Coronary artery (tissue), 2 donors: ENCODE measurements around the gene RNU6-1.
A peak's percentile ranks its signal among the peaks of the same experiment; 100 is the strongest.

ENCODE experiments used
- DNase-seq: peaks from one replicate; pipeline ENCODE4 v3.0.0-alpha.2; 2017; ENCODE audit warnings: low spot score
- H3K27ac ChIP-seq, 2 donors: fragments of 200-600 bp; sonication (generic); one replicate each; pipeline ENCODE4 v1.5.1; 2016 to 2019
- H3K4me3 ChIP-seq: fragments of 200-600 bp; sonication (generic); 2 replicates; pipeline ENCODE4 v1.5.1; 2016; ENCODE audit warnings: mild to moderate bottlenecking, moderate library complexity
- TF ChIP-seq, protein P1 (sequence below): fragments of 200-600 bp; sonication (generic); IDR thresholded peaks from one replicate; pipeline ENCODE4 v1.5.1; 2019; ENCODE audit warnings: antibody characterized with exemption

Gene RNU6-1

DNA sequence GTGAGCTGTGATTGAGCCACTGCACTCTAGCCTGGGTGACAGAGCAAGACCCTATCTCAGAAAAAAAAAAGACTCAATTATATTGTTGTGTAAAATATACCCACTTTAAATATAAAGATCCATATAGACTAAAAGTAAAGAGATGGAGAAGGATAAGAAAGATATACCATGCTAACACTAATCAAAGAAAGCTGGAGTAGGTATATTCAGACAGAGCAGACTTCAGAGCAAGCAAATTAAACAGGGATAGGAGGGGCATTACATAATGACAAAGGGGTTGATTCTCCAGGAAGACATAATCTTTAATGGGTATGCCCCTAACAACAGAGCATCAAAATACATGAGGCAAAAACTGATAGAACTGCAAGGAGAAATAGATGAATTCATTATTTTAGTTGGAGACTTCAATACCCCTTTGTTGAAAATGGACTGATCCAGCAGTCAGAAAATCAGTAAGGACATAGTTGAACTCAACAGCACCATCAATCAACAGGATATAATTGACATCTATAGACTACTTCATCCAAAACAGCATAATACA lies 31.1 kb upstream of the RNU6-1 start:
- H3K27ac ChIP-seq, result no peak overlapping the region
- DNase-seq, result no peak
- no peak overlapping the region for H3K4me3 ChIP-seq
- TF ChIP-seq, protein P1, sequence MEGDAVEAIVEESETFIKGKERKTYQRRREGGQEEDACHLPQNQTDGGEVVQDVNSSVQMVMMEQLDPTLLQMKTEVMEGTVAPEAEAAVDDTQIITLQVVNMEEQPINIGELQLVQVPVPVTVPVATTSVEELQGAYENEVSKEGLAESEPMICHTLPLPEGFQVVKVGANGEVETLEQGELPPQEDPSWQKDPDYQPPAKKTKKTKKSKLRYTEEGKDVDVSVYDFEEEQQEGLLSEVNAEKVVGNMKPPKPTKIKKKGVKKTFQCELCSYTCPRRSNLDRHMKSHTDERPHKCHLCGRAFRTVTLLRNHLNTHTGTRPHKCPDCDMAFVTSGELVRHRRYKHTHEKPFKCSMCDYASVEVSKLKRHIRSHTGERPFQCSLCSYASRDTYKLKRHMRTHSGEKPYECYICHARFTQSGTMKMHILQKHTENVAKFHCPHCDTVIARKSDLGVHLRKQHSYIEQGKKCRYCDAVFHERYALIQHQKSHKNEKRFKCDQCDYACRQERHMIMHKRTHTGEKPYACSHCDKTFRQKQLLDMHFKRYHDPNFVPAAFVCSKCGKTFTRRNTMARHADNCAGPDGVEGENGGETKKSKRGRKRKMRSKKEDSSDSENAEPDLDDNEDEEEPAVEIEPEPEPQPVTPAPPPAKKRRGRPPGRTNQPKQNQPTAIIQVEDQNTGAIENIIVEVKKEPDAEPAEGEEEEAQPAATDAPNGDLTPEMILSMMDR, result no peak

DNA sequence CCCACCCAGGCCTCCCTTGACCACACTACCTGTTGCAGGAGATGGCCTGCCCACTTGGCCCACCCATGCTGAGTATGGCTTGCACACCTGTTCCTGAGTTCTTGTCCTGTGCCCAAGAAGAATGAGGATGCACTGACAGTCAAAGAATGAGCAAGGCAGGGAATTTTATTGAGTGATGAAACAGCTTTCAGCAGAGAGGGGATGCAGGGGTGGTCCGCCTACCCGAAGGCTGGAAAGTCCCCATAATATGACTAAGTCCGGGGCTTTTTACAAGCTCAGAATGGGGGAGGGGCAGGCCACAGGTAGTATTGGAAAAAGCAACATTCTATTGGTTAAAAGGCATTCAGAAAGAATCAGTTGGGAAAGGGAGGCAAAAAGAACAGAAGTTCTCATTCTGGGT lies 29.9 kb upstream of the RNU6-1 start:
- Histone ChIP-seq H3K27ac (no peak overlapping the region), H3K4me3 (no peak overlapping the region)
- TF ChIP-seq, protein P1, result no peak
- no peak for DNase-seq

DNA sequence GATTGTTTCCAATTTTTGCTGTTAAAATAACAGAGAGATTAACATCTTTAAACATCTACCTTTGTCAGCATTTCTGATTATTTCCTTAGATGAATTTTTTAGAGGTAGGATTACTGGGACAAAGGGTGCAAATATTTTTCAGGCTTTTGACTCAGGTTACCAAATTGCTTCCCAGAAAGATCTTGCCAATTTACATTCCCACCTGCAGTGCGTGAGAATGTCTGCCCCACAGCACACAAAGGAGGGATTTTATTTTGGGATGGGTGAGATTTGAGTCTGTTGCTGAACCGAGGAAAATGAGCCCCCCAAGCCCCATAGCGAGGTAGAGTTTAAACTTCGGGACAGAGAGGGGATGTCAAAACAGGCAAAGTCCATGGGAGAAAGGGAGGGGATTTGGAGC lies 25.9 kb upstream of the RNU6-1 start:
- Histone ChIP-seq H3K4me3 (no peak overlapping the region), H3K27ac (no peak overlapping the region)
- no peak for DNase-seq
- TF ChIP-seq, protein P1, result no peak

DNA sequence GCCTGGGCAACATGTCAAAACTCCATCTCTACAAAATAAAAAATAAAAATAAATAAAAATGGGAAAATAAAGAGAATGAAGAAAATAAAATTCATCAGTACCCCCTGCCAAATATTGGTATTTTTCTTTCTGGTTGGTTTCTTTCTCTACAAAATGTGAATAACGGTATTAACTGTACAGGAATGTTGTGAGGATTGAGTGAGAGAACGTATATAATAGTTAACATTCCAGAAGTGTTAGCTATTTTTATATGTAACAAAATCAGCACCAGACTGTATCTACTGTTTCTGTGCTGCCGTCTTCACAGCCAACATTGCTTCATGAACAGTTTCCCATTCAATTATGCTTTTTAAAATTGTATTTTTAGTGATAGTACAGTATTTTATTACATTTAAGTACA lies 25.5 kb upstream of the RNU6-1 start:
- Histone ChIP-seq H3K4me3 (no peak overlapping the region), H3K27ac (no peak overlapping the region)
- DNase-seq, result no peak
- TF ChIP-seq, protein P1, result no peak

DNA sequence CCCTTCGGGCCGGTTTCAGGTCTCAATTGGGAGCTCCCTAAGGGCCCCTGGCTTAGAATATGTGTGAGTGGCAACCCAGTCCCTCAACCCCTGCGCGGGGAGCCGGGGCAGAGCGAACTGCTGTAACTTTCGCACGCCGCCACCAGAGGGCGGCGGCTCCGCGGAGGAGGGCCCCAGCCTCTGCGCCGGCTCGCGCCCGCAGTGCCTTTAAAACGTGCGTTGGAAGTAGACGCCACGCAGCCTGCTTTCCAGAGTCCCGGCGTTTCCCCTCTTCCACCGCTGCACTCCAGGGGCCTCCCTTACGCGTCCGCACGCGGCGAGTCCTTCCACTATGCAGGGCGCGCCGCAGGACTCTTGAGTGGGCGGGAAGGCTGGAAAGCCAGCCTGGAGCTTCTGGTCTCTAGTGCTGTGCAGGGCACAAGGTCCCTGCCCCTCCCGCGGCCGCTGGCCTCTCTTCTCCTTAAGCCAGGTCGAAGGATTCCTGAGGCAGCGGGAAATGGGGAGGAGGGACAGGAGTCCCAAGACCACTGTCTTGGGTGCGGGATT lies 23.7 kb upstream of the RNU6-1 start:
- TF ChIP-seq, protein P1, result peak; percentile 82
- DNase-seq, result peak; percentile 83
- Histone ChIP-seq H3K27ac (peak overlapping the region; percentile 57 to 70), H3K4me3 (peak overlapping the region; percentile 66)

DNA sequence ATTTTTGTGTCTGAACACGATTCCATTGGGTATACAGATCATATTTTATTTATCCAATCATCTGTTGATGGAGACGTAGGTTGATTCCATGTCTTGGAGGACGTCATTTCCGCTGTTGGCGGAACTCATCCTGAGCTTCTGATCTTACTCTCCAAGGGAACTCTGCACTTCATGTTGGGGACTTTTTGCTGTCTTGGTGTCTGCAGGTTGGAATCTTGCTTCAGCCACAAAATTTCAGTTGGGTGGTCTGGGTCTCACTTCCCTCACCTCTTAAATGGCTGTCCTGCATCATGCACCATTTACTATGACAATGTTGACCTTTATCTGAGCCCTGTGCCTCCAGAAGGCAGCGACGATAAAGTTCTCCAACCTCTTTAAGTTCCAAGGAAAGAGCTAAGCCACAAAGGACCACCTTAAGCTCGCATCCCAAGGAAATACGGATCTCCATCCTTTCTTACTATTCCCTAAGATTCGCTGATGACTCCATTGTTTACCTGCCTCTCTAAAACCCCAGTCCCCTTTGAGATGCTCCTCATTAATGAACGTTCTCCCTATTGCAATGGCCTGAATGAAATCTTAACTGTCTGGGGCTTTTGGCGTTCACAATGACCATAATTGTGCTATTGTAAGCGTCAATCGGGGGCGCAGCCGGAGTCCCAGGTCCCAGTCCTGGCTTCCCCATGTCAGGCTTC lies 23.1 kb upstream of the RNU6-1 start:
- H3K4me3 ChIP-seq, result peak overlapping the region; percentile 66
- H3K27ac ChIP-seq, result peak overlapping the region; percentile 57 to 70
- no peak for DNase-seq
- TF ChIP-seq, protein P1, result no peak

DNA sequence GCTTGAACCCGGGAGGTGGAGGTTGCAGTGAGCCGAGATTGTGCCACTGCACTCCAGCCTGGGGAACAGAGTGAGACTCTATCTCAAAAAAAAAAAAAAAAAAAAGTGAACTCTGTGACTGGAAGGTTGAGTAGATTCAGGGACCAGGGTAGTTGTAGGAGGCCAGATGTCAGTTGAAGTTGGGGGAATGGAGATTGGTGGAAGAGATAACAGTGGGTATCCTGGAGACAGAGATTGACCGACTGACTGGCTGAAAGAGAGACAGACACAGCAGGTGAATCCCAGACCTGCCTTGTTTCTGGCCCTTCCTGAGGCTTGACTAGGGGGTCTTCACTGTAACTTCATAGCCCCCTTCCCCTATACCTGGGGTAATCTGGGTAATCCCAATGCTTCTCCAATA lies 22.1 kb upstream of the RNU6-1 start:
- H3K27ac ChIP-seq, result no peak overlapping the region
- no peak overlapping the region for H3K4me3 ChIP-seq
- TF ChIP-seq, protein P1, result no peak
- no peak for DNase-seq
